ENCODE data around the gene BUD23.

DNA sequence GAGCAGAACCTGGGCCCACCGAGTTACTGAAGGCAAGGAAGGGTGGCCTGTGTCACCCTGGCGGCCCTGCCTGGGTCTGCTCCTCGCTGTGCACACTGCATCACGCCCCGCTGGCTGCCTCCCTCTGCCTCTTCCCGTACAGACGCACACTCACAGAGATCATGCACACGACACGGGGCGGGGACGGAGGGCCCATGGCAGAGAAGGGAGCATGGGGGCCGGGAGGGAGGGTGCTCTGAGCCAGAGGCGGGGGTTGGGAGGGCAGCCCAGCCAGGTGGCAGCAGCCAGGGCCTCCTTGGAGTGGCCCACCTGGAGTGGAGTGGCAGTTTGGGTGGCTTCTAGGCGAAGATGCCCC lies 16.6 kb downstream of the BUD23 start:
- TF ChIP-seq, protein P1, sequence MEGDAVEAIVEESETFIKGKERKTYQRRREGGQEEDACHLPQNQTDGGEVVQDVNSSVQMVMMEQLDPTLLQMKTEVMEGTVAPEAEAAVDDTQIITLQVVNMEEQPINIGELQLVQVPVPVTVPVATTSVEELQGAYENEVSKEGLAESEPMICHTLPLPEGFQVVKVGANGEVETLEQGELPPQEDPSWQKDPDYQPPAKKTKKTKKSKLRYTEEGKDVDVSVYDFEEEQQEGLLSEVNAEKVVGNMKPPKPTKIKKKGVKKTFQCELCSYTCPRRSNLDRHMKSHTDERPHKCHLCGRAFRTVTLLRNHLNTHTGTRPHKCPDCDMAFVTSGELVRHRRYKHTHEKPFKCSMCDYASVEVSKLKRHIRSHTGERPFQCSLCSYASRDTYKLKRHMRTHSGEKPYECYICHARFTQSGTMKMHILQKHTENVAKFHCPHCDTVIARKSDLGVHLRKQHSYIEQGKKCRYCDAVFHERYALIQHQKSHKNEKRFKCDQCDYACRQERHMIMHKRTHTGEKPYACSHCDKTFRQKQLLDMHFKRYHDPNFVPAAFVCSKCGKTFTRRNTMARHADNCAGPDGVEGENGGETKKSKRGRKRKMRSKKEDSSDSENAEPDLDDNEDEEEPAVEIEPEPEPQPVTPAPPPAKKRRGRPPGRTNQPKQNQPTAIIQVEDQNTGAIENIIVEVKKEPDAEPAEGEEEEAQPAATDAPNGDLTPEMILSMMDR (IDR thresholded peaks at IDR 0.05; ENCODE audit: low read depth, low read length, missing input control), result no peak
- TF ChIP-seq GABPA (IDR thresholded peaks at IDR 0.05 in 1 of 2, conservative IDR thresholded peaks at IDR 0.05 in 1 of 2), result no peak
- TF ChIP-seq, protein P2, sequence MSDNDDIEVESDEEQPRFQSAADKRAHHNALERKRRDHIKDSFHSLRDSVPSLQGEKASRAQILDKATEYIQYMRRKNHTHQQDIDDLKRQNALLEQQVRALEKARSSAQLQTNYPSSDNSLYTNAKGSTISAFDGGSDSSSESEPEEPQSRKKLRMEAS (IDR thresholded peaks at IDR 0.05), result no peak
- TF ChIP-seq HNF4G (IDR thresholded peaks at IDR 0.05), result no peak
- TF ChIP-seq NR2F2 (IDR thresholded peaks at IDR 0.05), result no peak
- TF ChIP-seq TAF1 (conservative IDR thresholded peaks at IDR 0.05), result no peak
- TF ChIP-seq YY1 (IDR thresholded peaks at IDR 0.05), result no peak
- no peak for TF ChIP-seq ZBTB33 (IDR thresholded peaks at IDR 0.05)
- no peak for TF ChIP-seq EGR1 (IDR thresholded peaks at IDR 0.05; ENCODE audit: low read depth in 2 of 2)
- TF ChIP-seq RAD21 (IDR thresholded peaks at IDR 0.05), result no peak
- TF ChIP-seq REST (IDR thresholded peaks at IDR 0.05), result no peak
- TF ChIP-seq JUND (IDR thresholded peaks at IDR 0.05), result no peak
- no peak for TF ChIP-seq FOXA2 (IDR thresholded peaks at IDR 0.05)
